Calu3 (cell line): ENCODE measurements around the gene PPP2R2B. TPM values are rescaled to one million over a fixed set of nuclear protein-coding genes. Genes with fewer than 3 reads are reported as not detected.

Experiments used
- BruUV-seq: library from RNA; stranded (reverse); fragments of 400-500 nt; replicated peaks from 2 replicates; lab custom pipeline; 2021; lab: Mats Ljungman, UMichigan
- CTCF ChIA-PET: fragments of 300-600 bp; sonication (Branson Sonifier 250); formaldehyde crosslinking; loops from one replicate; lab custom pipeline; 2022; ENCODE audit warnings: antibody characterized with exemption; lab: Charles Lee
- DNase-seq: peaks from one replicate; pipeline ENCODE4 v3.0.0; 2022
- H3K27ac Mint-ChIP-seq: one replicate; pipeline ENCODE4 v1.8.0; 2022; ENCODE audit warnings: mixed read lengths; ENCODE audit not compliant: unreplicated experiment
- H3K27me3 Mint-ChIP-seq: one replicate; pipeline ENCODE4 v1.8.0; 2022; ENCODE audit warnings: mixed read lengths; ENCODE audit not compliant: unreplicated experiment
- H3K36me3 Mint-ChIP-seq: one replicate; pipeline ENCODE4 v1.8.0; 2022; ENCODE audit warnings: mild to moderate bottlenecking, moderate library complexity, mixed read lengths; ENCODE audit not compliant: insufficient read depth, unreplicated experiment
- H3K4me1 Mint-ChIP-seq: one replicate; pipeline ENCODE4 v1.8.0; 2022; ENCODE audit warnings: mild to moderate bottlenecking, low read depth, mixed read lengths; ENCODE audit not compliant: unreplicated experiment
- H3K4me3 Mint-ChIP-seq: one replicate; pipeline ENCODE4 v1.8.0; 2022; ENCODE audit warnings: mild to moderate bottlenecking, low read depth, moderate library complexity, mixed read lengths; ENCODE audit not compliant: unreplicated experiment
- H3K9me3 Mint-ChIP-seq: one replicate; pipeline ENCODE4 v1.8.0; 2022; ENCODE audit warnings: low read depth, mixed read lengths; ENCODE audit not compliant: unreplicated experiment
- intact Hi-C: fragments of 100-400 bp; cut with micrococcal nuclease; formaldehyde crosslinking; loops from one replicate; pipeline ENCODE4 v1.10.0; 2022; ENCODE audit not compliant: unreplicated experiment
- total RNA-seq: library from RNA; stranded (reverse); gene quantifications from 2 replicates; pipeline ENCODE4 v1.2.3, GENCODE V29; 2022
- TF ChIP-seq, protein P1 (sequence below): fragments of 200-600 bp; IDR thresholded peaks from one replicate; pipeline ENCODE4 v1.8.0; 2022; ENCODE audit warnings: antibody characterized with exemption; ENCODE audit not compliant: unreplicated experiment

The PPP2R2B gene
- total RNA-seq, 1 experiment from 2014 or later = not detected

GRCh38 chr5:146770980-146771379 is 107.6 kb downstream of the PPP2R2B start:
- H3K9me3 Mint-ChIP-seq = peaks cover 3% of the 10 kb centered on the region
- intact Hi-C loops = no loop called here
- TF ChIP-seq, protein P1, sequence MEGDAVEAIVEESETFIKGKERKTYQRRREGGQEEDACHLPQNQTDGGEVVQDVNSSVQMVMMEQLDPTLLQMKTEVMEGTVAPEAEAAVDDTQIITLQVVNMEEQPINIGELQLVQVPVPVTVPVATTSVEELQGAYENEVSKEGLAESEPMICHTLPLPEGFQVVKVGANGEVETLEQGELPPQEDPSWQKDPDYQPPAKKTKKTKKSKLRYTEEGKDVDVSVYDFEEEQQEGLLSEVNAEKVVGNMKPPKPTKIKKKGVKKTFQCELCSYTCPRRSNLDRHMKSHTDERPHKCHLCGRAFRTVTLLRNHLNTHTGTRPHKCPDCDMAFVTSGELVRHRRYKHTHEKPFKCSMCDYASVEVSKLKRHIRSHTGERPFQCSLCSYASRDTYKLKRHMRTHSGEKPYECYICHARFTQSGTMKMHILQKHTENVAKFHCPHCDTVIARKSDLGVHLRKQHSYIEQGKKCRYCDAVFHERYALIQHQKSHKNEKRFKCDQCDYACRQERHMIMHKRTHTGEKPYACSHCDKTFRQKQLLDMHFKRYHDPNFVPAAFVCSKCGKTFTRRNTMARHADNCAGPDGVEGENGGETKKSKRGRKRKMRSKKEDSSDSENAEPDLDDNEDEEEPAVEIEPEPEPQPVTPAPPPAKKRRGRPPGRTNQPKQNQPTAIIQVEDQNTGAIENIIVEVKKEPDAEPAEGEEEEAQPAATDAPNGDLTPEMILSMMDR = no peak

GRCh38 chr5:146770546-146770945 is 108.0 kb downstream of the PPP2R2B start:
- Mint-ChIP-seq H3K4me3 (no peak overlapping the region), H3K27me3 (no peaks in the 10 kb centered on the region), H3K9me3 (peaks cover under 1% of the 10 kb centered on the region), H3K36me3 (no peaks in the 10 kb centered on the region), H3K27ac (no peak overlapping the region), H3K4me1 (no peaks in the 10 kb centered on the region)
- intact Hi-C loops = no loop called here
- DNase-seq = no peak
- no TSS peak for BruUV-seq
- CTCF ChIA-PET = interaction anchor here (0.7 kb wide), 1 partner anchor 11 kb away, joined by 7 read pairs; no protein-coding TSS in a partner anchor
- TF ChIP-seq, protein P1 = no peak

More at GRCh38 chr5:146770980-146771379, 107.6 kb downstream of the PPP2R2B start:
- DNase-seq = no peak
- H3K27ac Mint-ChIP-seq = no peak overlapping the region
- no peak overlapping the region for H3K4me3 Mint-ChIP-seq
- no peaks in the 10 kb centered on the region for H3K27me3 Mint-ChIP-seq
- H3K4me1 Mint-ChIP-seq = no peaks in the 10 kb centered on the region
- no peaks in the 10 kb centered on the region for H3K36me3 Mint-ChIP-seq
- no TSS peak for BruUV-seq
- CTCF ChIA-PET = no interaction called here

GRCh38 chr5:146767534-146767933 is 111.0 kb downstream of the PPP2R2B start:
- intact Hi-C loops = no loop called here
- CTCF ChIA-PET = interaction anchor here (0.7 kb wide), 1 partner anchor 171 kb away, joined by 3 read pairs; no protein-coding TSS in a partner anchor
- Mint-ChIP-seq H3K27ac (no peak overlapping the region), H3K36me3 (no peaks in the 10 kb centered on the region), H3K27me3 (no peaks in the 10 kb centered on the region), H3K4me1 (no peaks in the 10 kb centered on the region), H3K4me3 (no peak overlapping the region), H3K9me3 (no peaks in the 10 kb centered on the region)
- no TSS peak for BruUV-seq
- no peak for DNase-seq
- TF ChIP-seq, protein P1 = no peak

DNA sequence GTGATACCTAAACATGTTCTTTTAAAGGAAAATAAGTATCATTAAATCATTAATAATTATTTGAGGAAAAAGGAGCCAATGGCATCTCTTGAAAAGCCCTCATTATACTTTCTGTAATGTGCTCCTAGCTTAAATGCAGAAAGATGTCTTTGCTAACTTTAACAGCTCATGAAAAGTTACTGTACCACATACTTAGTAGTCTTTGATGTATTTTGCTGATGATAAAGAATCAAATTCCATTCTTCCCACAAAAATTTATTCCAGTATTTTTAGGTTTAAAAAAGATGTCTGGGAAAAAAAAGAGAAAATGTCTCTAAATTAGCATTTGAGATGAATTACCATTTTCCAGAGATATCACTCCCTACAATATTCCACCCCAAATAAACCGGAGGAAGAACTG is 112.5 kb downstream of the PPP2R2B start:
- BruUV-seq = no TSS peak
- Mint-ChIP-seq H3K9me3 (no peaks in the 10 kb centered on the region), H3K27me3 (no peaks in the 10 kb centered on the region), H3K36me3 (no peaks in the 10 kb centered on the region), H3K4me3 (no peak overlapping the region), H3K27ac (no peak overlapping the region), H3K4me1 (no peaks in the 10 kb centered on the region)
- intact Hi-C loops = no loop called here
- CTCF ChIA-PET = no interaction called here
- no peak for DNase-seq
- TF ChIP-seq, protein P1 = no peak
